Ovary (tissue), 9 donors: ENCODE measurements around the gene LRRC23. TPM values are rescaled to one million over a fixed set of nuclear protein-coding genes. Genes with fewer than 3 reads are reported as not detected.
A peak's percentile ranks its signal among the peaks of the same experiment; 100 is the strongest.
"Not testable (repeated sequence)": the region's sequence is repeated elsewhere in the genome, so short reads cannot be mapped to it uniquely, and the experiment has no call there.

Experiments used
- DNase-seq, 5 donors: peaks; one replicate each; pipeline ENCODE4 v3.0.0-alpha.2; 2019 to 2020
- H3K27ac ChIP-seq, 2 donors: fragments of 200-600 bp; one replicate each; pipeline versions ENCODE4 v1.5.1 to v1.8.0; 2019 to 2022
- H3K27me3 ChIP-seq: fragments of 200-600 bp; one replicate; pipeline ENCODE4 v1.8.0; 2022
- H3K36me3 ChIP-seq: fragments of 200-600 bp; sonication (generic); one replicate; pipeline ENCODE4 v1.5.1; 2019
- H3K4me1 ChIP-seq: one replicate; pipeline ENCODE4 v1.8.1; 2013; ENCODE audit warnings: mild to moderate bottlenecking, moderate library complexity; ENCODE audit not compliant: insufficient read depth
- H3K4me3 ChIP-seq: fragments of 200-600 bp; sonication (generic); one replicate; pipeline ENCODE4 v1.5.1; 2017
- H3K9me3 ChIP-seq, 2 donors: fragments of 200-600 bp in 1 of 2; sonication (generic) in 1 of 2; one replicate each; pipeline versions ENCODE4 v1.5.1 to v1.8.1; 2013 to 2019; ENCODE audit warnings: mild to moderate bottlenecking in 1 of 2, moderate library complexity in 1 of 2
- CTCF ChIP-seq, 3 donors: fragments of 450-650 bp in 2 of 3; fragments of 200-600 bp in 1 of 3; IDR thresholded peaks; one replicate each; pipeline versions ENCODE4 v1.5.1 to v1.8.0; 2016 to 2022; ENCODE audit warnings: antibody characterized with exemption in 3 of 3, mild to moderate bottlenecking in 1 of 3
- EP300 ChIP-seq: sonication (generic); formaldehyde crosslinking; IDR thresholded peaks from one replicate; pipeline ENCODE4 v1.6.1; 2017; ENCODE audit warnings: antibody characterized with exemption
- POLR2A ChIP-seq: fragments of 450-650 bp; IDR thresholded peaks from one replicate; pipeline ENCODE4 v1.6.1; 2017; ENCODE audit warnings: antibody characterized with exemption, mild to moderate bottlenecking, moderate library complexity
- WGBS, 3 donors: extraction: QIAGEN DNeasy Blood & Tissue Kit in 1 of 3; methylation state at CpG; one replicate each; pipeline versions ENCODE4 v1.1.5 to v1.1.7; 2013 to 2017; 5-methylcytosine and 5-hydroxymethylcytosine counted together
- intact Hi-C, 4 donors: fragments of 100-400 bp; cut with DNase I; formaldehyde crosslinking; loops; one replicate each; pipeline versions ENCODE4 v1.11.0 to v1.15.1; 2022 to 2023
- polyA plus RNA-seq, 2 donors: library from polyadenylated mRNA; stranded (reverse); fragments of 200-250 nt in 1 of 2; fragments of 350-450 nt in 1 of 2; fragmentation: Illumina TruSeq in 1 of 2; extraction: RNeasy Lipid Tissue Mini Kit (QIAGEN cat#74804) in 1 of 2; gene quantifications; one replicate each; pipeline ENCODE4 v1.2.3, GENCODE V29; 2013 to 2014
- total RNA-seq, 7 donors: library from RNA; depleted of rRNA in 2 of 7; stranded (reverse); fragments of >200 nt in 2 of 7; fragmentation: NEBNext Ultra II Directional in 3 of 7; extraction: Animal tissue kit (Norgen Biotek cat#: 25700) in 3 of 7; gene quantifications; one replicate each; pipeline versions ENCODE4 v1.1.0 to v1.2.4, GENCODE V29; 2016 to 2023
- donor health status: DM: no; HTN: no; CAD: no; lungs with moderate emphysema.
- donor health status: DM: no; HTN: no; CAD: no.
- donor health status: Bipolar disorder and iron deficiency.
- donor health status: DM: yes; HTN: yes; CAD: no.
- donor health status: DM: no; HTN: no; CAD: no.
- donor health status: DM: yes; HTN: yes; CAD: no.

LRRC23 gene
- total and polyA plus RNA-seq, 9 donors = 11.2 to 67.6 (median 16.5) TPM

GRCh38 chr12:6868211-6869048 lies 36.2 kb upstream of the LRRC23 start:
- H3K4me3 ChIP-seq = peak overlapping the region; percentile 83
- no peaks in the 10 kb centered on the region for H3K9me3 ChIP-seq
- no peak for DNase-seq
- WGBS, 3 donors = 6 to 9% (median 7%) methylated on average over 22 of the region's 22 CpGs
- H3K27me3 ChIP-seq = no peaks in the 10 kb centered on the region
- H3K27ac ChIP-seq = peak overlapping the region; percentile 73 to 90
- intact Hi-C loops = loop anchor here (5.0 to 10.0 kb wide), 2 partner anchors 96 to 99 kb away; no protein-coding TSS in a partner anchor
- no peaks in the 10 kb centered on the region for H3K4me1 ChIP-seq
- TF ChIP-seq EP300 (no peak), CTCF (IDR thresholded peaks at IDR 0.05) (no peak), POLR2A (no peak)
- no peaks in the 10 kb centered on the region for H3K36me3 ChIP-seq

GRCh38 chr12:6869049-6870021 lies 35.3 kb upstream of the LRRC23 start:
- DNase-seq = peak; percentile 70 to 88 (median 83)
- no peaks in the 10 kb centered on the region for H3K9me3 ChIP-seq
- no peaks in the 10 kb centered on the region for H3K4me1 ChIP-seq
- peak overlapping the region; percentile 83 for H3K4me3 ChIP-seq
- peak; percentile 82 to 87 (median 85) for TF ChIP-seq CTCF (IDR thresholded peaks at IDR 0.05)
- peak; percentile 13 for TF ChIP-seq POLR2A
- no peak for TF ChIP-seq EP300
- H3K27me3 ChIP-seq = no peaks in the 10 kb centered on the region
- no peak overlapping the region for H3K27ac ChIP-seq
- H3K36me3 ChIP-seq = no peaks in the 10 kb centered on the region
- intact Hi-C loops = loop anchor here (5.0 to 10.0 kb wide), 3 partner anchors 58 to 98 kb away; partner anchors contain the start of gene ATN1 (in 1 of the 4)
- WGBS, 3 donors = 16 to 22% (median 20%) methylated on average over 12 of the region's 12 CpGs

- not testable (repeated sequence) for H3K36me3 ChIP-seq, DNase-seq, H3K27ac ChIP-seq, H3K27me3 ChIP-seq, H3K9me3 ChIP-seq, H3K4me1 ChIP-seq, H3K4me3 ChIP-seq
- intact Hi-C loops = loop anchor here in 1 of 4 donors (5.0 kb wide), 1 partner anchor 57 kb away; the partner anchor contains the start of gene ATN1
- WGBS, 3 donors = 53 to 61% (median 53%) methylated on average over 4 of the region's 4 CpGs
Measured at GRCh38 chr12:6870304-6870703, 34.3 kb upstream of the LRRC23 start.

GRCh38 chr12:6871052-6871957 lies 33.3 kb upstream of the LRRC23 start:
- Histone ChIP-seq H3K27me3 (no peaks in the 10 kb centered on the region), H3K36me3 (no peaks in the 10 kb centered on the region), H3K27ac (no peak overlapping the region), H3K4me3 (no peak overlapping the region), H3K9me3 (no peaks in the 10 kb centered on the region), H3K4me1 (no peaks in the 10 kb centered on the region)
- TF ChIP-seq POLR2A (no peak), EP300 (no peak), CTCF (IDR thresholded peaks at IDR 0.05) (no peak)
- 65 to 68% (median 67%) methylated on average over 11 to 12 of the region's 12 CpGs for WGBS, 3 donors
- intact Hi-C loops = loop anchor here in 1 of 4 donors (5.0 kb wide), 1 partner anchor 56 kb away; the partner anchor contains the start of gene ATN1
- no peak for DNase-seq
